SK-N-SH treated with all-trans-retinoic acid at 6 μM for 48 hours (cell line): ENCODE results near the gene HIBCH.
"Not testable (repeated sequence)": the region's sequence is repeated elsewhere in the genome, so short reads cannot be mapped to it uniquely, and the experiment has no call there.

Experiments
- ATAC-seq: fragments of 200-7000 bp; cut with Tn5 transposase; 3 replicates; pipeline ENCODE4 v1.9.1; 2020; ENCODE audit warnings: mild to moderate bottlenecking, moderate library complexity
- ARNTL ChIP-seq: fragments of 450-650 bp; formaldehyde crosslinking; IDR thresholded peaks from 2 replicates; pipeline ENCODE4 v1.5.0; 2020; ENCODE audit warnings: low read depth, mild to moderate bottlenecking, moderate library complexity, borderline replicate concordance
- CREB5 ChIP-seq: fragments of 250-450 bp; sonication (Bioruptor Pico); IDR thresholded peaks from 2 replicates; pipeline ENCODE4 v1.5.1; 2020; ENCODE audit warnings: low read depth, mild to moderate bottlenecking, moderate library complexity
- CSDC2 ChIP-seq: fragments of 250-450 bp; sonication (Bioruptor Pico); IDR thresholded peaks from 2 replicates; pipeline ENCODE4 v1.5.0; 2020; ENCODE audit warnings: mild to moderate bottlenecking, moderate library complexity
- ESRRG ChIP-seq: fragments of 250-450 bp; sonication (Bioruptor Pico); IDR thresholded peaks from 2 replicates; pipeline ENCODE4 v1.6.1; 2021; ENCODE audit warnings: mild to moderate bottlenecking
- GLIS3 ChIP-seq: fragments of 250-450 bp; sonication (Bioruptor Pico); IDR thresholded peaks from 2 replicates; pipeline ENCODE4 v1.5.0; 2020; ENCODE audit warnings: mild to moderate bottlenecking, moderate library complexity
- ISL1 ChIP-seq: fragments of 250-450 bp; sonication (Bioruptor Pico); IDR thresholded peaks from 2 replicates; pipeline ENCODE4 v2.1.2; 2022; ENCODE audit warnings: mild to moderate bottlenecking, moderate library complexity
- OSR1 ChIP-seq: fragments of 250-450 bp; sonication (Bioruptor Pico); IDR thresholded peaks from 2 replicates; pipeline ENCODE4 v1.8.0; 2022; ENCODE audit warnings: moderate library complexity, mild to moderate bottlenecking, inconsistent platforms
- POU6F1 ChIP-seq: fragments of 250-450 bp; sonication (Bioruptor Pico); IDR thresholded peaks from 2 replicates; pipeline ENCODE4 v1.8.0; 2021; ENCODE audit warnings: low read depth, mild to moderate bottlenecking, moderate library complexity, borderline replicate concordance
- SNAI2 ChIP-seq: fragments of 250-450 bp; sonication (Bioruptor Pico); IDR thresholded peaks from 2 replicates; pipeline ENCODE4 v1.5.0; 2020; ENCODE audit warnings: mild to moderate bottlenecking, moderate library complexity
- TCF4 ChIP-seq: fragments of 250-450 bp; sonication (Bioruptor Pico); IDR thresholded peaks from 2 replicates; pipeline ENCODE4 v1.8.0; 2021; ENCODE audit warnings: mild to moderate bottlenecking, moderate library complexity, borderline replicate concordance
- TOX ChIP-seq: fragments of 250-450 bp; sonication (Bioruptor Pico); IDR thresholded peaks from 2 replicates; pipeline ENCODE4 v1.8.0; 2021; ENCODE audit warnings: mild to moderate bottlenecking, moderate library complexity, borderline replicate concordance
- ZC3H10 ChIP-seq: fragments of 250-450 bp; sonication (Bioruptor Pico); IDR thresholded peaks from 2 replicates; pipeline ENCODE4 v1.5.1; 2021; ENCODE audit warnings: mild to moderate bottlenecking, moderate library complexity
- ZFP3 ChIP-seq: fragments of 250-450 bp; sonication (Bioruptor Pico); IDR thresholded peaks from 2 replicates; pipeline ENCODE4 v1.5.0; 2020; ENCODE audit warnings: mild to moderate bottlenecking, moderate library complexity
- ZFP30 ChIP-seq: fragments of 450-650 bp; formaldehyde crosslinking; IDR thresholded peaks from 2 replicates; pipeline ENCODE4 v1.5.0; 2022; ENCODE audit warnings: mild to moderate bottlenecking, moderate library complexity
- ZNF70 ChIP-seq: fragments of 450-650 bp; formaldehyde crosslinking; IDR thresholded peaks from 2 replicates; pipeline ENCODE4 v1.5.0; 2020; ENCODE audit warnings: mild to moderate bottlenecking, moderate library complexity
- TF ChIP-seq, protein P1 (sequence below): fragments of 250-450 bp; sonication (Bioruptor Pico); IDR thresholded peaks from 2 replicates; pipeline ENCODE4 v1.8.0; 2020; ENCODE audit warnings: mild to moderate bottlenecking, moderate library complexity, borderline replicate concordance
- TF ChIP-seq, protein P2 (sequence below): fragments of 250-450 bp; sonication (Bioruptor Pico); IDR thresholded peaks from 2 replicates; pipeline ENCODE4 v1.5.1; 2021; ENCODE audit warnings: mild to moderate bottlenecking, moderate library complexity

Gene HIBCH

GRCh38 chr2:190360965-190361364, 41.3 kb upstream of the HIBCH start:
- TF ChIP-seq ISL1 (CRISPR knock-in tag) (no peak), ZNF70 (no peak), ZC3H10 (CRISPR knock-in tag) (no peak), ARNTL (CRISPR knock-in tag) (no peak), SNAI2 (CRISPR knock-in tag) (no peak), ZFP3 (no peak), ZFP30 (CRISPR knock-in tag) (no peak), TCF4 (no peak), POU6F1 (no peak), CREB5 (CRISPR knock-in tag) (no peak), GLIS3 (no peak), OSR1 (no peak), CSDC2 (CRISPR knock-in tag) (no peak)
- TF ChIP-seq, protein P1, sequence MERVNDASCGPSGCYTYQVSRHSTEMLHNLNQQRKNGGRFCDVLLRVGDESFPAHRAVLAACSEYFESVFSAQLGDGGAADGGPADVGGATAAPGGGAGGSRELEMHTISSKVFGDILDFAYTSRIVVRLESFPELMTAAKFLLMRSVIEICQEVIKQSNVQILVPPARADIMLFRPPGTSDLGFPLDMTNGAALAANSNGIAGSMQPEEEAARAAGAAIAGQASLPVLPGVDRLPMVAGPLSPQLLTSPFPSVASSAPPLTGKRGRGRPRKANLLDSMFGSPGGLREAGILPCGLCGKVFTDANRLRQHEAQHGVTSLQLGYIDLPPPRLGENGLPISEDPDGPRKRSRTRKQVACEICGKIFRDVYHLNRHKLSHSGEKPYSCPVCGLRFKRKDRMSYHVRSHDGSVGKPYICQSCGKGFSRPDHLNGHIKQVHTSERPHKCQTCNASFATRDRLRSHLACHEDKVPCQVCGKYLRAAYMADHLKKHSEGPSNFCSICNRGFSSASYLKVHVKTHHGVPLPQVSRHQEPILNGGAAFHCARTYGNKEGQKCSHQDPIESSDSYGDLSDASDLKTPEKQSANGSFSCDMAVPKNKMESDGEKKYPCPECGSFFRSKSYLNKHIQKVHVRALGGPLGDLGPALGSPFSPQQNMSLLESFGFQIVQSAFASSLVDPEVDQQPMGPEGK (CRISPR knock-in tag), result no peak
- TF ChIP-seq, protein P2, sequence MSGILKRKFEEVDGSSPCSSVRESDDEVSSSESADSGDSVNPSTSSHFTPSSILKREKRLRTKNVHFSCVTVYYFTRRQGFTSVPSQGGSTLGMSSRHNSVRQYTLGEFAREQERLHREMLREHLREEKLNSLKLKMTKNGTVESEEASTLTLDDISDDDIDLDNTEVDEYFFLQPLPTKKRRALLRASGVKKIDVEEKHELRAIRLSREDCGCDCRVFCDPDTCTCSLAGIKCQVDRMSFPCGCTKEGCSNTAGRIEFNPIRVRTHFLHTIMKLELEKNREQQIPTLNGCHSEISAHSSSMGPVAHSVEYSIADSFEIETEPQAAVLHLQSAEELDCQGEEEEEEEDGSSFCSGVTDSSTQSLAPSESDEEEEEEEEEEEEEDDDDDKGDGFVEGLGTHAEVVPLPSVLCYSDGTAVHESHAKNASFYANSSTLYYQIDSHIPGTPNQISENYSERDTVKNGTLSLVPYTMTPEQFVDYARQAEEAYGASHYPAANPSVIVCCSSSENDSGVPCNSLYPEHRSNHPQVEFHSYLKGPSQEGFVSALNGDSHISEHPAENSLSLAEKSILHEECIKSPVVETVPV (CRISPR knock-in tag), result no peak
- ATAC-seq, result no peak

GRCh38 chr2:190360561-190360960, 40.9 kb upstream of the HIBCH start:
- ATAC-seq, result no peak
- no peak for TF ChIP-seq ZFP30 (CRISPR knock-in tag)
- no peak for TF ChIP-seq POU6F1
- TF ChIP-seq CREB5 (CRISPR knock-in tag), result no peak
- no peak for TF ChIP-seq ISL1 (CRISPR knock-in tag)
- no peak for TF ChIP-seq TCF4
- no peak for TF ChIP-seq ESRRG
- no peak for TF ChIP-seq TOX (CRISPR knock-in tag)
- no peak for TF ChIP-seq ARNTL (CRISPR knock-in tag)
- TF ChIP-seq GLIS3, result no peak
- TF ChIP-seq, protein P2 (CRISPR knock-in tag), result no peak
- TF ChIP-seq SNAI2 (CRISPR knock-in tag), result no peak
- TF ChIP-seq ZNF70, result no peak
- TF ChIP-seq, protein P1 (CRISPR knock-in tag), result no peak
- TF ChIP-seq CSDC2 (CRISPR knock-in tag), result no peak

DNA sequence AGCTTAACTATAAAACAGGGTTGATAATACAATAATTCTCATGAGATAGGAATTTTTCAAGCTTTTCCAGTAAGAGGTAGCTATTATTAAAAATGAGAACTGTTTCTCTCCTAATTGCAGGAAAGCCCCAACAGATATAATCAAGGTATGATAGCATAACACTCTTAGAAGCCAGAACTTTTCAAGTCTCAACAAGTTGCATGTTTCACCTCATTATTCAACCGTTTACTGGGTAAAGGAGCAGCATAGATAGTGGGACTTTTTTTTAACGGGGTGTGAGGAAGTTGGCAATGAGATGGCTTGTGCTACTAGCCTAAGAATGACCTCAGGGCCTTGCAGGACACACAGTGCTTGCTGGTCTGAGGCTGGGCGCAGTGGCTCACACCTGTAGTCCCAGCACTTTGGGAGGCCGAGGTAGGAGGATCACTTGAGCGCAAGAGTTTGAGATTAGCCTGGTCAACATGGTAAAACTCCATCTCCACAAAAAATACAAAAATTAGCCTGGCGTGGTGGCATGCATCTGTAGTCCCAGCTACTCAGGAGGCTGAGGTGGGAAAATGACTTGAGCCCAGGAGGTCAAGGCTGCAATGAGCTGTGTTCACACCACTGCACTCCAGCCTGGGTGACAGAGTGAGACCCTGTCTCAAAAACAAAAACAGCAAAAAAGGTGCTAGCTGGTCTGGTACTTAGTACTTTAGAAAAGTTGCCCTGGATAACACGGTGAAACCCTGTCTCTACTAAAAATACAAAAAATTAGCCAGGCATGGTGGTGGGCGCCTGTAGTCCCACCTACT, 39.2 kb upstream of the HIBCH start:
- ATAC-seq, result not testable (repeated sequence)
